RWPE2 (cell line): ENCODE results near the gene S100G.
"Not testable (repeated sequence)": the region's sequence is repeated elsewhere in the genome, so short reads cannot be mapped to it uniquely, and the experiment has no call there.

Experiments used
- ATAC-seq: fragments of 200-7000 bp; cut with Tn5 transposase; 3 replicates; pipeline ENCODE4 v1.9.1; 2021; ENCODE audit warnings: low read depth
- DNase-seq: peaks from one replicate; pipeline ENCODE4 v3.0.0-alpha.2; 2020; ENCODE audit warnings: low spot score
- H3K27ac ChIP-seq: fragments of 450-650 bp; 2 replicates; pipeline ENCODE4 v1.5.1; 2017; ENCODE audit warnings: mild to moderate bottlenecking; ENCODE audit not compliant: poor library complexity, severe bottlenecking
- H3K27me3 ChIP-seq: fragments of 250-450 bp; sonication (Bioruptor Pico); 2 replicates; pipeline ENCODE4 v1.5.1; 2021; ENCODE audit warnings: mild to moderate bottlenecking, moderate library complexity; ENCODE audit not compliant: insufficient read depth, poor library complexity, severe bottlenecking
- H3K36me3 ChIP-seq: fragments of 250-450 bp; sonication (Bioruptor Pico); 2 replicates; pipeline ENCODE4 v1.5.1; 2020; ENCODE audit warnings: low read depth, mild to moderate bottlenecking, moderate library complexity
- H3K4me1 ChIP-seq: fragments of 250-450 bp; sonication (Bioruptor Pico); 2 replicates; pipeline ENCODE4 v1.5.1; 2021; ENCODE audit warnings: mild to moderate bottlenecking, moderate library complexity; ENCODE audit not compliant: insufficient read depth, poor library complexity, severe bottlenecking
- H3K4me3 ChIP-seq: fragments of 250-450 bp; sonication (Bioruptor Pico); 2 replicates; pipeline ENCODE4 v1.5.1; 2021; ENCODE audit warnings: mild to moderate bottlenecking, moderate library complexity; ENCODE audit not compliant: severe bottlenecking
- H3K9me3 ChIP-seq: fragments of 250-450 bp; sonication (Bioruptor Pico); 2 replicates; pipeline ENCODE4 v1.5.1; 2021; ENCODE audit warnings: mild to moderate bottlenecking, moderate library complexity; ENCODE audit not compliant: severe bottlenecking
- TF ChIP-seq, protein P1 (sequence below): fragments of 450-650 bp; IDR thresholded peaks from one replicate; pipeline ENCODE4 v1.5.1; 2017; ENCODE audit warnings: mild to moderate bottlenecking, moderate library complexity; ENCODE audit not compliant: poor library complexity, severe bottlenecking

S100G gene, protein sequence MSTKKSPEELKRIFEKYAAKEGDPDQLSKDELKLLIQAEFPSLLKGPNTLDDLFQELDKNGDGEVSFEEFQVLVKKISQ

DNA sequence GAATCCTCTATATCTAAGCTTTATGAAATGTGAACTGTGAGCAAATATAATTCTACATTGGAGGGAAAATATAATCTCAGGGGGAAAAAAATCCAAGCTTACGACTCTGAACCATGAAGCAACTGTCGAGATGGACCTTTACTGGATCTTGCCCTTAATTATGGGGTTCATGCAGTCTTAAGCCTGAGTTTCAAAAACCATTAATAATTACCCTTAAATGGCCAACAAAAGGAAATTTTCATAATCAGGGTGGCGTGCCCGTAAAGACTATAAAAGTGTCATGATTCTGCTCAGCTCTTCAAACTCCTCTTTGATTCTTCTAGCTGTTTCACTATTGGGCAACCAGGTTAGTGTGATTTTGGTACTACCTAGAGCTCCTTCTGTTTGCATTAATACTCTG, at the start of gene S100G:
S100G (plus strand) TSS at position 301 of the 400 bp plus-strand sequence. CDS start 849 bp downstream, outside the sequence.
- Histone ChIP-seq H3K27ac (no peak within 1 kb of the TSS), H3K36me3 (no peaks in the 10 kb centered on the region), H3K27me3 (no peaks in the 10 kb centered on the region), H3K9me3 (no peaks in the 10 kb centered on the region), H3K4me3 (no peak within 1 kb of the TSS), H3K4me1 (no peaks in the 10 kb centered on the region)
- ATAC-seq (no peak), DNase-seq (no peak)
- TF ChIP-seq, protein P1, sequence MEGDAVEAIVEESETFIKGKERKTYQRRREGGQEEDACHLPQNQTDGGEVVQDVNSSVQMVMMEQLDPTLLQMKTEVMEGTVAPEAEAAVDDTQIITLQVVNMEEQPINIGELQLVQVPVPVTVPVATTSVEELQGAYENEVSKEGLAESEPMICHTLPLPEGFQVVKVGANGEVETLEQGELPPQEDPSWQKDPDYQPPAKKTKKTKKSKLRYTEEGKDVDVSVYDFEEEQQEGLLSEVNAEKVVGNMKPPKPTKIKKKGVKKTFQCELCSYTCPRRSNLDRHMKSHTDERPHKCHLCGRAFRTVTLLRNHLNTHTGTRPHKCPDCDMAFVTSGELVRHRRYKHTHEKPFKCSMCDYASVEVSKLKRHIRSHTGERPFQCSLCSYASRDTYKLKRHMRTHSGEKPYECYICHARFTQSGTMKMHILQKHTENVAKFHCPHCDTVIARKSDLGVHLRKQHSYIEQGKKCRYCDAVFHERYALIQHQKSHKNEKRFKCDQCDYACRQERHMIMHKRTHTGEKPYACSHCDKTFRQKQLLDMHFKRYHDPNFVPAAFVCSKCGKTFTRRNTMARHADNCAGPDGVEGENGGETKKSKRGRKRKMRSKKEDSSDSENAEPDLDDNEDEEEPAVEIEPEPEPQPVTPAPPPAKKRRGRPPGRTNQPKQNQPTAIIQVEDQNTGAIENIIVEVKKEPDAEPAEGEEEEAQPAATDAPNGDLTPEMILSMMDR = no peak

DNA sequence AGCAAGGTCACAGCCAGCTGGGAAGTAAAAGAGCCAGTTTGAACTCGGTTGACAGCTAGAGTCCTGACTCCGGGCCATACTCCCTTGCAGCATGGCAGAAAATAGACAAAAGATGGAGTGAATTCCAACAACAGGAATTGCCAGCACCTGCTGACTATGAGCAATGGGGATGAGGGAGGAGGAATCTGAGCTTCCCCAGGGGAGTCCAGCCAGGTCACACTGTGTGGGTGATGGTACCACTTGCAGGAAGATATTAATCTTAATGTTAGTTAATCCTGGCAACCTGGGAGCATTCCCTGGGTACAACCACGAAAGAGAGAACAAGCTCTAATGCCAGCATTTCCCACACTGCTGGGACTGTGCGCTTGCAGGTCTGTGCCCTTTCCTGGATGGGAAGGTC, 48.1 kb upstream of the S100G start:
- H3K4me3 ChIP-seq = no peak overlapping the region
- no peaks in the 10 kb centered on the region for H3K4me1 ChIP-seq
- H3K27ac ChIP-seq = no peak overlapping the region
- ATAC-seq = no peak
- no peak for DNase-seq
- H3K27me3 ChIP-seq = no peaks in the 10 kb centered on the region
- TF ChIP-seq, protein P1 = no peak
- H3K36me3 ChIP-seq = no peaks in the 10 kb centered on the region
- H3K9me3 ChIP-seq = no peaks in the 10 kb centered on the region

DNA sequence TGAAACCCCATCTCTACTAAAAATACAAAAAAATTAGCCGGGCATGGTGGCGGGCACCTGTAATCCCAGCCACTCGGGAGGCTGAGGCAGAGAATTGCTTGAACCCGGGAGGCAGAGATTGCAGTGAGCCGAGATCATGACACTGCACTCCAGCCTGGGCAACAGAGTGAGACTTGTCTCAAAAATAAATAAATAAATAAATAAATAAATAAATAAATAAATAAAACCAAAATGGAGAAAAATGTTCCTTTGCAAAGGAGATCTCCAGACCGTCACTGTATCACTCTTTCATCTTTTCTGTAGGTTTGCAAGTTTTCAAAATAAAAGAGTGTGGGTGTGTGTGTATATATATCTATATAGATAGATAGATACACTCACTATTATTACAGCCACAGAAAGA, 46.7 kb upstream of the S100G start:
- peak overlapping the region; percentile 47 for H3K27ac ChIP-seq
- DNase-seq, H3K9me3 ChIP-seq, H3K36me3 ChIP-seq, H3K27me3 ChIP-seq, H3K4me1 ChIP-seq, H3K4me3 ChIP-seq, ATAC-seq: not testable (repeated sequence)

DNA sequence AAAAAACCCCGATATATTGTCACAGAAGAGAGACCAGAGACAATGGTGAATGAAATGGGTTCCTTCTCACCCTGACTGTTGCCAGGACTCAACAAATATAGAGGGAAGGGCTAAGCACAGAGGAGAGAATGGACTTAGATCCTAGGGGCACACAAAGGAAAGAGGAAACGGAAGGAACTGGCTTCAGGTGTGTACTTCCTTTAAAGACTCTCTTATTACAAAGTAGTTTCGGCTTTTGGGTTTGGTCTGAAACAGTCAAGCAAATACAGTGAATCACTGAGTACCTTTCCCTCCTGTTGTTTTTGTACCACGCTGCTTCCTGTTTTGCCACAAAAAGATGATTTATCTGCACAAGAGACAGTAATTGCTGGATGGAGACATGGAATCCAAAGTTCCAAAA, 46.1 kb upstream of the S100G start:
- H3K9me3 ChIP-seq = no peaks in the 10 kb centered on the region
- no peaks in the 10 kb centered on the region for H3K4me1 ChIP-seq
- ATAC-seq = peak; percentile 50; the same call in 1 of the 3 replicates
- no peak overlapping the region for H3K4me3 ChIP-seq
- no peaks in the 10 kb centered on the region for H3K36me3 ChIP-seq
- TF ChIP-seq, protein P1 = no peak
- H3K27ac ChIP-seq = peak overlapping the region; percentile 47
- DNase-seq = no peak
- H3K27me3 ChIP-seq = no peaks in the 10 kb centered on the region

DNA sequence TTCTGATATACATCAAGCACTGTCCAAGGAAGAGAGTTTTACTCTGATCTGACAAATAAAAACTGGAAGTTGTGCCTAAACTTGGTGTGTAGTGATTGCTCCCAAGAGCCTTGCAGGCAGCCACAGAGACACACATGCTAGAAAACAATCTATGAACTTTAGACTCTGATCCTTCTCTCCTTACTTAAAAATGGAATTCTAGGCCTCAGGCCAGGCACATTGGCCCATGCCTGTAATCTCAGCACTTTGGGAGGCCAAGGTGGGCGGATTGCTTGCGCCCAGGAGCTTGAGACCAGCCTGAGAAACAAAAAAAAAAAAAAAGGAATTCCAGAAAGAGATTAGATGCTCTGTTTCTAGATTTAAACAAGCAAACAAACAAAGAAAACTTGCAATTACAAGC, 45.6 kb upstream of the S100G start:
- TF ChIP-seq, protein P1 = no peak
- peak overlapping the region; percentile 47 for H3K27ac ChIP-seq
- H3K36me3 ChIP-seq = no peaks in the 10 kb centered on the region
- no peaks in the 10 kb centered on the region for H3K9me3 ChIP-seq
- ATAC-seq (no peak), DNase-seq (no peak)
- H3K4me1 ChIP-seq = no peaks in the 10 kb centered on the region
- no peaks in the 10 kb centered on the region for H3K27me3 ChIP-seq
- H3K4me3 ChIP-seq = no peak overlapping the region
